Loucy (cell line): Measurements from ENCODE around the gene MRPL38.

Experiments
- EZH2phosphoT487 ChIP-seq: fragments of 200-600 bp; IDR thresholded peaks from 2 replicates; pipeline ENCODE4 v1.6.1; 2018; ENCODE audit warnings: antibody characterized with exemption, mild to moderate bottlenecking, moderate library complexity, borderline replicate concordance
- TF ChIP-seq, protein P1 (sequence below): fragments of 200-600 bp; sonication (generic); conservative IDR thresholded peaks from 2 replicates; pipeline ENCODE4 v1.5.1; 2014; ENCODE audit warnings: mild to moderate bottlenecking, antibody characterized with exemption, low read length

GRCh38 chr17:75922963-75923874 lies 18.5 kb upstream of the MRPL38 start:
- TF ChIP-seq, protein P1, sequence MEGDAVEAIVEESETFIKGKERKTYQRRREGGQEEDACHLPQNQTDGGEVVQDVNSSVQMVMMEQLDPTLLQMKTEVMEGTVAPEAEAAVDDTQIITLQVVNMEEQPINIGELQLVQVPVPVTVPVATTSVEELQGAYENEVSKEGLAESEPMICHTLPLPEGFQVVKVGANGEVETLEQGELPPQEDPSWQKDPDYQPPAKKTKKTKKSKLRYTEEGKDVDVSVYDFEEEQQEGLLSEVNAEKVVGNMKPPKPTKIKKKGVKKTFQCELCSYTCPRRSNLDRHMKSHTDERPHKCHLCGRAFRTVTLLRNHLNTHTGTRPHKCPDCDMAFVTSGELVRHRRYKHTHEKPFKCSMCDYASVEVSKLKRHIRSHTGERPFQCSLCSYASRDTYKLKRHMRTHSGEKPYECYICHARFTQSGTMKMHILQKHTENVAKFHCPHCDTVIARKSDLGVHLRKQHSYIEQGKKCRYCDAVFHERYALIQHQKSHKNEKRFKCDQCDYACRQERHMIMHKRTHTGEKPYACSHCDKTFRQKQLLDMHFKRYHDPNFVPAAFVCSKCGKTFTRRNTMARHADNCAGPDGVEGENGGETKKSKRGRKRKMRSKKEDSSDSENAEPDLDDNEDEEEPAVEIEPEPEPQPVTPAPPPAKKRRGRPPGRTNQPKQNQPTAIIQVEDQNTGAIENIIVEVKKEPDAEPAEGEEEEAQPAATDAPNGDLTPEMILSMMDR: no peak
- no peak for TF ChIP-seq EZH2phosphoT487
